Stimulated activated CD8-positive, alpha-beta memory T cell treated with anti-CD3 and anti-CD28 coated beads, Interleukin-4, amount 100 ng/mL, for 24 hours (primary cell): Measurements from ENCODE around the gene NECTIN4.
"Not testable (repeated sequence)": the region's sequence is repeated elsewhere in the genome, so short reads cannot be mapped to it uniquely, and the experiment has no call there.

Experiments
- DNase-seq: peaks from one replicate; pipeline ENCODE4 v3.0.0-alpha.2; 2020; ENCODE audit warnings: low read depth

Gene NECTIN4

DNA sequence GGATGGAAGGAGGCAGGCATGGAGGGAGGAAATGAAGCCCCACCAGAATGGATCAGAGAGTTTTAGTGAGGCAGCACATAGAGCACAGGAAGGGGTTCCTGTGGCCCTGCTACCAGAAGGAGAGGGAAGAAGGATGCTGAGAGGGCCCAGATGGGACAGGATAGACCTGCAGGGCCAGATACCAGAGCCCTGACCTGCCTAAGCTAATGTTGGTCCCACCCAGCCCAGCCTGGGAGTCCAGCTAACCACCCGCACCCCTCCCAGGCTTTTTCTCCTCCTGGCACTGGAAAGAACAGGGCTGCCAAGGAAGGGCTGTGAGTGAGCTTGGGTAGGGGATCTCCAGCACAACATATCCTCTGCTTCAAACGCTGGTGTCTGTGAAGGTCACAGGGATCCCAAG, 6.9 kb downstream of the NECTIN4 start:
- no peak for DNase-seq

DNA sequence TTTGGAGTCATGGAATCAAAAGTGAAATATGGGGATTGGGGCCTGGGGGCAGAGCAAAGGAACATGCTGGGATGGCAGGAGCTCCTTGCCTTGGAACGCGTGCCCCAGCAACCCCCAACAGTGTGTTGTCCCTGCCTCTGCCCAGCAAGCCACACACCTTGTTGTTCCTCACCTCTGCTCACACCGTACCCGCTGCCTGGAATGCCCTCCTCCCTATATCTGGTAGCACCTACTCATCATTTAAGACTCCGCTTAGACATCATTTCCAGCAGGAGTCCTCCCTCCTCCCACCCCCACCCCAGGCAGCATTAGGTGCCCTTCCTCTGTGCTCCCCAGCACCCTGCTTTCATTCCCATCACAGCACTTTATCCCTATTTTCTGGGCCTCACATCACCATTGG, 7.8 kb downstream of the NECTIN4 start:
- no peak for DNase-seq

DNA sequence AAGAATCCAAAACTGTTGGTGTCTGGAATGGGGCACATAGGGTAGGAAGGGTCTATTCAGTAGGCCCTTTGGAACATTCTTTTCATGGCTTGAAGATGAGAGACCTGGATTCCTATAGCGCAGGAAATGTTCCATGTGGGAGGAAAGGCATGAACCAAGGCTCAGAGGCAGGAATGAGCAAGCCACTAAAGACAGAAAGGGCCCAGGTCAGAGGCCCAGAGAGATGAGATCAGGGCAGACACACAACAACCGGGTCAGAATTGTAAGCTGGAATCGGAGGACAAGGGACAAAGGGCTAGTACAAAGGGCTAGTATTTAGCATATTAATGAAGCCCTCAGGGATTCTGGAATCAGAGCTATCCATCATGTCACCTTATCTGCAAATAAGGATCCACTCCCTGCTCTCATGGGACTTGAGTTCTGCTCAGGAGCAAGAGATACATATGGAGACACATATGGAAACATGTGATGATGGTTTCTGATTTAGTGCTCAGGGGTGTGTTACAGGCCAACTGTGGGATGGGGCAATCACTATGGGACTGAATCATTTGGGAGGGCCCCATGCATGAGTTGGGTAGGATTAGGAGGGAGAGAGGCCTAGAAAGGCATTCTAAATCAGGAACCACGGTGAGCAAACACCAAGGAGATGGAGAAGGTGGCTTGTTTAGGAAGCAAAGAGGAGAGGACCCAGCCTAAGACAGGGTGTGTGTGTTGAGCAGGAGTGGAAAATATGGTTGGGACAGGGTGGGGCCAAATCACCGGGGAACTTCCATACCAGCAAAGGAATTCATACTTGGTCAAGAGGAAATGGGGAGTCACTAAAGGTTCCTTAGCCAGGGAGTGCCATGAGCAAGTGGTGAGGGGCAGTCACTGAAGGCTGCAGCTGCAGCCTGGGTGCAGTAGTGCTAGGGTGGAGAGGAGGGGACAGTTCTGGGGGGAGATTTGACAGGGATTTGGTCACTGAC, 8.6 kb downstream of the NECTIN4 start:
- no peak for DNase-seq

DNA sequence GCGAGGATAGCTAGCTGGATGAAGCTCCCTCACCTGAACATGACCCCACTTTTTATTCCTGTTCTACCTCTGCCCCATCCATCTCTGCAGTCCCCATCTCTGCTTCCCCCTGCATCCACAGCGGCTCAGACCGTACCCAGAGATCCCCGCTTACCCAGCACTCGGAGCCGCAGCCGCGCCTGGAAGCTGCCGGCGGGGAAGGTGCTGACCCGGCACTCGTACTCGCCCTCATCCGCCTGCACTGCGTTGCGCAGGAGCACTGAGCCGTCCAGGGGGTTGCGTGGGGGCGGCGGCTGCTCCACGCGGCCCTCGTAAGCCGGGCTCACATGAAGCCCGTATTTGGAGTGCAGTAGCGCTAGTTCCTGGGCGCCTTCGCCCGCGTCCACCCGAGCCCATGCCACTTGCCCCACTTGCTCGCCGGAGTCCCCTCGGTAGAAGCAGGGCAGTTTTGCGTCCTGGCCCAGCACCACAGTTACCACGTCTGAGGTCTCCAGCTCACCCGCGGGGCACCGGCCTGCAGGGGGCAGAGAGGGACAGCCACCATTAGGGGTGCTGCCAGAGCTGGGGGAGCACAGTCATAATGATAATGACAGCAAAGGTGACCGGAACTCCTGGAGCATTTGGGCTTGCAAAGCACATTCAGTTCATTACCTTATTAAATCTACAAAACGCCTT, 9.8 kb downstream of the NECTIN4 start:
- no peak for DNase-seq

DNA sequence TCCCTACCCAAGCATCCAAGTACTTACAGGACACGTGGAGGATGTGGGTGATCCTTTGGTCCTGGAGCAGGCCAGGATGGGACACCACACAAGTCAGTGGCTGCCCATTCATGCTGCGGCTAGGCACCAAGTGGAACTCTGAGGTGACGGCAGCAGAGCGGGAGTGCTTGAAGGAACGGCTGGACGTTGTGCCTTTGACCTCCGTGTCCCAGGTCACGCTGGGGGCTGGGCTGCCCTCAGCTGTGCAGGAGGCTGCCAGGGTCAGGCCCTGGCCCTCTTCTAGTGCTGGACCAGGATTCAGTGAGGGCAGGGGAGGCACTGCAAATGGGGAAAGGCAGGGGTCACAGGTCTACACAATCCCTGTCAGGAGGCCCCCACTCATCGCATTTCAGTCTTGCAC, 11.9 kb downstream of the NECTIN4 start:
- no peak for DNase-seq

DNA sequence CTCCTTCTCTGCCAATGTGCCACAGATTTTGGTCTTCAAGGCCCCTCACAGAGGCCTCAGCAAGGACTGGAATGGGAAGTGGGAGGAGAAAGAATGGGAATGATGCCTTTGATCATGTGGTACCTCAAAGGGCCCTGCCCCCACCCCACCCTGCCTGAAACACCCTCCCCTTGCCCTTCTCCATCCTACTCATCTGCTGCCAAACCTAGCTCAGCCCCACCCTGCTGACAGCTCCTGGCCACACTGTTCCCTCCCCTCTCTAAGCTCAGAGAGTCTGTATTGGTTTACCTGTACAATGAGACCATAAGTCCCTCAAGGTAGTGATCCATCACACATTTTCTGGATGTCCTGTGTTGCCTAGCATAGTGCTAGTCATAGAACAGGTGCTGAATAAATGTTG, 12.9 kb downstream of the NECTIN4 start:
- DNase-seq: no peak

DNA sequence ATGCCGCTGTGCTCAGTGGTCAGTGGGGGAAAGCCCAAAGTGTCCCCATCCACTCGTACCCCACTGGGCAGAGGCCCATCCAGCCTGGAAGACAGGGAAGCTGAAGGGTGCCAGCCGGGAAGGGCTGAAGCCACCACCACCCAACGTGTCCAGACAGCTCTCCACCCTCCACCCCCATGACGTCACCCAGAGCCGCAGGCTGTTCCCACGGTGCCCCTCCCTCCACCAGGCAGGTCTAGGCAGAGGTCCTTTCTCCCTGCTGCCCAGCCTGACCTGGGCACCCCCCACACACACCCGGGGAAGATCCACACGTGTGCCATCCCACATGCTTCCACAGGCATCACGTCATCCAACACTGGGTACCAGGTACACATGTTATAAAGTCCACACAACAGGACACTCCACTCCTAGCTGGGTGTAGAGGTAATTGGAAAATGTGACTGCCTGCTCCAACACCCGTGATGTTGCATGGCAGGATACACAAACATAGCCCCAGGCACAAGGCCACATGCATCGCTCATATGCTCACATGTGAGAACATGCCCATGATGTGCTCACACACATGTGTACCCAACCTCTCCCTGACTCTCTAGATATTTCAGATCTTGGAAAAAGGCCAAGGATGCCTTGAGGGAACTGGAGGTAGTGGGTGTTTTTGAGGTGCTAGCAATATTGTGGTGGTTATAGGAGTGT, 14.5 kb downstream of the NECTIN4 start:
- no peak for DNase-seq

DNA sequence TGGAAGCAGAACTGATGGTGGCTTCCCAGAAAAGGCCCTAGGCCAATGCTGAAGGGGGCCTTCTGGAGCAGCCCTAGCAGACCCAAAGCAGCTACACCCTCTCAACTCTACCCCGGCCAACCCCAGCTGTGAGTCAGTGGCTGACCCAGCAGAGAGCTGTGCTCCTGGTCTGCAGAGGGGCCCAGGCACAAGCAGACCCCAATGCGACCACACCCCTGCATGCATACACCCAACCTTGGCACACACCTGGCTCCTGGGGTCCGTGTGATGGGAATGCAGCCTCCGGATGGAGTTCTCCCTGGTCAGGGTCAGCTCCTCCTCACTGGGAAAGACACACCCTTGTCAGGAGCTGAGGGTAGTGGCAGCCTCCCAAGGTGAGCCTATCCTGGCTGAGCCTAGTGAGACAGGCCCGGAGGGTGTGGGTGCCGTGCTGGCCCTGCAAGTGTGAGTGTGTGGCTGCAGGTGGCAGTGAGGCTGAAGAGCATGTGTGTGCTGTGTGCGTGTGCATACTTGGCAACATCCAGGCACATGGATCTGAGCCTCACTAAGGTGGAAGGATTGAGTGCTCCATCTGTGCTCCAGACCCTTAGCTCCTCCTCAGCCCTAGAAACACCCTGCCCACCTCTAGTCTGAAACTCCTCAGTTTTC, 15.8 kb downstream of the NECTIN4 start:
- DNase-seq: no peak

DNA sequence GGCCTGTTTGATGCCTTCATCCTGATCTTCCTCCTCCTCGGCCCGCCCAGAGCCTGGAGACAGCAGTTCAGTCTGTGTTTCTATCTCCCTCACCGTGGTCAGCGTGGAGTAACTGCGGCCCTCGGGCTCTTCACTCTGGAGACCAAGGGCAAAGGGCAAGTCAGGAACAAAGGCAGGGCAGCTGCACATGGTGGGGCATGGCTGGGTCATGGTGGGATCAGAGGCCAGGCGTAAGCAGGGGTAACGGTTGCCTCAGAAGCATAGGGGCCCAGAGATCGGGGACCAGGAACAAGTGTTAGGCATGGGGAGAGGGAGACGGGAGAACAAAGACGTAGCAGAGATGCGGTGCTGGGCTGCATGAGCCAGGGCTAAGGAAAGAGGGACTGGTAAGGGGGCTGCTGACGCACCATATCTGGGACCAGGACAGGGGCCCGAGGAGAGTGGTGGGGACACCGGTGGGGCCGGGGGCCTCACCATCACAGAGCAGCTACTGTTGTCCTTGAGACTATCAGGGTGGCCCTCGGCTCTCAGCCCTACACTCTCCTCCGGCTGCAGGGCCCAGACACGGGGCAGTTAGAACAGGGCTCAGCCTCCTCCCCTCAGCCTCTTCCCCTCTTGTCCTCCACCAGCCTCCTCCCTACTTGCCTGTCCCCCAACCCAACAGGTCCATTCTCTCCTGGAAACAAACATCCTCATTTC, 16.5 kb downstream of the NECTIN4 start:
- no peak for DNase-seq

DNA sequence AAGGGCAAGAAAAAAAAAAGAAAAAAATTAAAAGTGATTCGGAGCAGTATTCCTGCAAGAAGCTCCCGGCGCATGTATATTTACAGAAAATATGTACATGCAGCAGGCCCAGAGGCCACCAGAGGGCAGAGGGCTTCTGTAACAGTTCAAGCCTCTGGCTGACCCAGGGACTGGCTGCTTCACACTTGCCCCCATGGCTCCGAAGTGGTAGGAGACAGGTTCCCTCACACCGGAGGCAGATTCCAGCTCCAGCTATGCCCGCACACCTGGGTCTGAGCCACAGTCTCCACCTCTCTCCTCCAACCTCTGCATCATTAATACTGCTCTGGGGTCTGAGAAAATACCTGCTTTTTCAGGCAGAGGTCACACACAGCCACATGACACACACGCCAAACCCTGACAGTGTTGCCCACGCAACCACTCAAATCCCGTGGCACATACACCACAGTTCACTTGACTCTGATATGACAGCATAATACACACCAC, 17.4 kb downstream of the NECTIN4 start:
- no peak for DNase-seq

DNA sequence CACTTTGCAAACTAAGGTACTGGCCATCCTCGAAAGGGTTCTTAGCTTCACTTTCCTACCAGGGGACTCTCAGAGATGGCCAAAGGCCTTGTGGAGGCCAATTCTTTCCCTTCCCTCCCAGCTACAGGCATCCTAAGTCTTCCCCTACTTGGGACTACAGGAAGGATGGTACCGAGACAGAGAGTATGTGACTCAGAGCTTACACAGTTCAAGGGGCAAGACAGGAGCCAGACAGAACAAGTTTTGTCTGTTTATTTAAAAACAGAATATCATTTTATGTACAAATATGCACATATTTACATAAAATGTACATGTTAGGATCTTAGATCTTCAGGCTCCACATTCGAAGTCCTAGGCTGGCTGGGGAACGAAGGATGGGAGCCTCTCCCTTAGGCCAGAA, 18.6 kb downstream of the NECTIN4 start:
- DNase-seq: no peak

DNA sequence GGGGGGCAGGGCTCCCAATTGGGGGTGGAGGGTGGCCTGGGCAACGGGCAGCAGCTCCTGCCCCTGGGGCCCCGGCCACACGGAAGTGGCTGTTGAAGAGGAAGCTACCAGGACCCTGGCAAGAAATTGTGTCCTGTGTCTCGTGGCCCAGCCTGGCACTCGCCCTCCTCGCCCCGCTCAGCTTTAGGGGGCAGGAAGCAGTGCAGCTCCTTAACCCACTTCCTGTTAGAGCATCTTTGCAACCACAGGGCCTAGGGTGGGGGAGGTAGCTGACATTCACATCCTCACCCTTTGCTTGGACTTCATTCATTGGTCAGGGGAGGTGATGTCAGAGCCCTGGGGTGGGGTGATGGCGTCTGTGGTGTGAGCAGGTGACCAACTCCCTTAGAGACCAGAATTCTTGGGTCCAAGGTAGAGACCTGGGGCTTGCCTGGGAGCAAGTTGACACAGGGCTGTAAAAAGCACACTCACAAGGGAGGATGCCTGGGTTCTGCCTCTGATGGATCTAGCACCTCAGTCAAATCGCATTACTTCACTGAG, 19.6 kb downstream of the NECTIN4 start, which contains the start of gene ARHGAP30:
Gene ARHGAP30 (minus strand): TSS at position 161 of the 540 bp plus-strand sequence. CDS start 267 bp downstream, outside the sequence.
- peak; percentile 78 for DNase-seq

DNA sequence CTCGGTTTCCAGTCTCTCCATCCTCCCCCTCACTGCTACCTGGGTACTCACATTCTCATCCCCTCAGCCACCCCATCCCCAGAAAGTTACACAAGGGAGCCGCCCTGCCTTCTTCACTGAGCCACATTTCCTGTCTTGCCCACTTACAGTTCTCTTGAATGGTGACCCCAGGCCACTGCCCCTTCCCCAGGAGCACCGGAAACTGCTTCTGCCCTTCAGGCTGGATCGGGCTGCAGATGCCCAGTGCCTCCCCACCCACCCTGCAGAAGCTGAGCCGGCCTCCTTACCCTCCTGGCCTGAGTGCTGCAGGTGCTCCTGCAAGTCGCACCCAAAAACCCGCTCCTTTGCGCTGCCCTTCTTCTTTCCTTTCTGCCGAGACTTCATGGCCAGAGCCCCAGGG, 20.1 kb downstream of the NECTIN4 start:
- DNase-seq: no peak

DNA sequence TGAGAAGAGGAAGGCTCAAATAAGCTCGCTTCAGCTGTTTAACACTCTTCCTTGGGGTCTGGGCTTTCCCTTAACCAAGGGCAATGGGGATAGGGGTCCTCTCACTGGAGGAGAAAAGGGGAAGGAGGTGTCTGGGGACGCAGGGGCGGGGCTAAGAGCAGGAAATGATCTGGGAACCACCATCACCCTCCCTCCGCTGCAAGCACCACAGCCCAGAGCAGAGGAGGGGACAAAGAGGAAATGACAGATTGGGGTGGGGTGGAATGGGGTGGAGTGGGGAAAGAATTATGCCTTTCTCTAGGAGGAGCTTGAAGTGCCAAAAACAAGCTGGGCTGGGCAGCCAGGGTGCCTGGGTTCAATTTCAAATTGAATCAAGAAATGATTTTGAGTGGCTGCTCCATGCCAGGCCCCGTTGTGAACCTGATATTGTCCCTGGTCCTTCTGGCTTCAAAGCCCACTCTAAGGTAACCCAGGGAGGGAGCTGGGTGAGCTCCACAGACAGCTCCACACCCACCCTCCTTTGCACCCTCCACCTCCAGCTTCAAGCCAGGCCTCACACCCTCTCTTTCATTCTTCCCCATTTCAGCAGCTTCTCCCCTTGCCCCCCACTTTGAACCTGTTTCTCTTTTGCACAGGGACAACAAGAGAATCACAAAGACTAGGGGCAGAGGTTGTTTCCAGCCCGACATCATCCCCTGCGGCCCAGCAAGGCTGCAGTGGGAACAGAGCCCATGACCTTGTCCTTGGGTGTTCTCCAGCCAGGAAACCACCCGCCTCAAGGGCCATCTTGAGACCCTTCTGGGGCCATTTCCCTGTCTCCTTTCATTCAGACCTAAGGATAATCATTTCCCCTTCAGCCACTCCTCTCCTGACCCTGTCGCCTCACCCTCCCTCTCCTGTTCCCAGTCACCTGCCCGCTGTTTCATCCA, 20.8 kb downstream of the NECTIN4 start:
- peak; percentile 71 for DNase-seq

DNA sequence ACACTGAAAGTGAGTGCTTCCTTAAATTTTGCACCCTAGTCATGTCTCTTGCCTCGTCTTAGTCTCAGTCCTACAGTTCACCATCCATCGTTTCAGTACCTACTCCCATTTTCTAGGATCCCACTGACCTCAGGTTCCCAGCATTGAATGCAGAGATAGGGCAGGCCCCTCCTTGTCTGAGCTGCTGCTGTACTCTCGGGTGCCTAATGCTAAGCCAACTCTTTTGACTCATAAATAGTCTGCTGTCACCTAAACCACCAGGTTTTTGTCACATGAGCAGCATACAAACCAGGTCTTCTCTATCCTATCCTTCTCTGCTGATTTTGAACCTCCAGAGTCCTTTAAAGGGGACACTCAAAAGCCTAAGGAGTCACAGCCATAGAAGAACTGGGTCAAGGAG, 22.7 kb downstream of the NECTIN4 start:
- no peak for DNase-seq

DNA sequence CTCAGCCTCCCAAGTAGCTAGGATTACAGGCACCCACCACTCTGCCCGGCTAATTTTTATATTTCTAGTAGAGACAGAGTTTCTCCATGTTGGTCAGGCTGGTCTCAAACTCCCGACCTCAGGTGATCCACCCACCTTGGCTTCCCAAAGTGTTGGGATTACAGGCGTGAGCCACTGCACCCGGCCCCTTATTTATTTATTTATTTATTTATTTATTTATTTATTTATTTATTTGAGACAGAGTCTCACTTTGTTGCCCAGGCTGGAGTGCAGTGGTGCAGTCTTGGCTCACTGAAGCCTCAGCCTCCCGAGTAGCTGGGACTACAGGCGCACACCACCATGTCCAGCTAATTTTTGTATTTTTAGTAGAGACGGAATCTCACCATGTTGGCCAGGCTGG, 23.7 kb downstream of the NECTIN4 start:
- DNase-seq: not testable (repeated sequence)

DNA sequence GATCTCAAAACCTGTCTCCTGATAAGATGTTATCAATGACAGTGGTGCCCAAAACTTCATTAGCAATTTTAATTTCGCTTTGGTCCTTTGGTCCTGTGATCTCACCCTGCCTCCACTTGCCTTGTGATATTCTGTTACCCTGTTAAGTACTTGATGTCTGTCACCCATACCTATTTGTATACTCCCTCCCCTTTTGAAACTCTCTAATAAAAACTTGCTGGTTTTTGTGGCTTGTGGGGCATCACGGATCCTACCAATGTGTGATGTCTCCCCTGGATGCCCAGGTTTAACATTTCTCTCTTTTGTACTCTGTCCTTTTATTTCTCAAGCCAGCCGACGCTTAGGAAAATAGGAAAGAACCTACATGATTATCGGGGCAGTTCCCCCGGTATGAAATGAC, 25.4 kb downstream of the NECTIN4 start:
- not testable (repeated sequence) for DNase-seq

DNA sequence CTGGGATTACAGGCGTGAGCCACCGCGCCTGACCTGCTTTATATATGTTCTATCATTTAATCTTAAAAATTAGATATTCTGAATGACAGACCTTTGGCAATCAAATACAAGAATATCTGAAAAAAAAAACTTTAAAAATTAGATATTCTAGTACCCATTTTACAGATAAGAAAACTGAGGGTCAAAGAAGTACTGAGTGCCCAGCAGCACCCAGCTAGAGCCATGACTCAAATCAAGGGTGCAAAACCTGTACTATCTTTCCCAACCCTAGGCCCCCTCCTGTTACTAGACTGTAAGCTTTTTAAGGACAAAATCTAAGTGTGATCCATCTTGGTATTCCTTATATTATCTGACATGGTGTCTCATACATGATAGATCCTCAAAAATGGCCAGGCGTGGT, 27.9 kb downstream of the NECTIN4 start:
- DNase-seq: no peak

DNA sequence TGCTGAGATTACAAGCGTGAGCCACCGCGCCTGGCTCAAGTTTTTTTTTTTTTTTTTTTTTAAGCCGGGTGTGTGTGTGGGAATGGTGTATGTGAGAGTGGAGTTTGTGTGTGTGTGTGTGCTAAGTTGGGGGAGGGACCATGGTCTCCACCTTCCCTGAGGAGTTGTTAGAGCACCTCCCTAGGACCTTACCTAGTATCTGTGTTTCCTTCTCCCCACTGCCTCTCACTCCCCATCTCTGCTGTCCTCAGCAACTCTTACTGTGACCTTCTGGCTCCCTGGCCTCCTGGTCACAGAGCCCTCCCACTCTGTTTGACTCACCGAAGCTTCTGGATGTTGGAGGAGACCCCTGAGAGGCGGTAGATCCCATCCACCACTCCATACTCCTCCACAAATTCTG, 30.1 kb downstream of the NECTIN4 start:
- no peak for DNase-seq

DNA sequence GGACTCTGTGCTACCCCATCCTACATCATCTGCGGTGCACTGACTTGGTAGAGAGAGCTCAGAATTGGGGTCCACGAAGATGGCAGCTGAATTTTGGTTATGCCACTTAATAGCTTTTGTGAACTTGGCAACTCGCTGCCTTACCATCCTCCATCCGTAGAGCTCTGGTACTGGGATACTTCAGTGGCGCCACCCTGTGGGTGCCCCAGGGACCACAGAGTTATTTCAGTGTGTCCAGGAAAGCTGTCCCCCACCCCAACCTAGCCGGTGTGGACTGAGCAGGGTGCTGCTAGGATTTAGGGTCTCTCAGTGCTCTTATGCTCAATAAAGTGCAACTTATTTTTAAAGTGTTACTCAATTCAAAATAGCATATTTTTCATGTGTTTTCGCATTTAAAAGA, 34.6 kb downstream of the NECTIN4 start:
- DNase-seq: no peak
